ENCODE results near the gene ST3GAL2. TPM values are rescaled to one million over a fixed set of nuclear protein-coding genes. Genes with fewer than 3 reads are reported as not detected.
A peak's percentile ranks its signal among the peaks of the same experiment; 100 is the strongest.

ST3GAL2 gene
- total and polyA plus RNA-seq, 5 donors = 13.3 to 21.3 (median 18.9) TPM

GRCh38 chr16:70434484-70435260, 4.2 kb downstream of the ST3GAL2 start:
- Histone ChIP-seq H3K4me1 (ENCODE audit: control insufficient read depth, insufficient read depth, low read length) (peaks cover 47% of the 10 kb centered on the region), H3K4me3 (ENCODE audit: low read length) (no peak overlapping the region), H3K27me3 (ENCODE audit: control insufficient read depth, insufficient read depth) (no peaks in the 10 kb centered on the region), H3K27ac (ENCODE audit: low read length) (no peak overlapping the region), H3K9me3 (ENCODE audit: control insufficient read depth, low read length) (no peaks in the 10 kb centered on the region)
- WGBS = 73% methylated on average over 6 of the region's 6 CpGs
- intact Hi-C loops (cut with DNase I) = loop anchor here in 2 of 4 donors (10.0 kb wide), 1 partner anchor 50 kb away; no protein-coding TSS in a partner anchor
- DNase-seq = no peak
- no peak for ATAC-seq

- no peaks in the 10 kb centered on the region for H3K27me3 ChIP-seq (ENCODE audit: control insufficient read depth, insufficient read depth)
- 23% methylated on average over 5 of the region's 5 CpGs for WGBS
- intact Hi-C loops (cut with DNase I) = loop anchor here in 2 of 4 donors (10.0 kb wide), 1 partner anchor 49 kb away; no protein-coding TSS in a partner anchor
- H3K9me3 ChIP-seq (ENCODE audit: control insufficient read depth, low read length) = no peaks in the 10 kb centered on the region
- peak overlapping the region; percentile 63 for H3K27ac ChIP-seq (ENCODE audit: low read length)
- no peak overlapping the region for H3K4me3 ChIP-seq (ENCODE audit: low read length)
- ATAC-seq (peak; percentile 59 to 68), DNase-seq (peak; percentile 69 to 84 (median 82))
- peaks cover 53% of the 10 kb centered on the region for H3K4me1 ChIP-seq (ENCODE audit: control insufficient read depth, insufficient read depth, low read length)
Observed at GRCh38 chr16:70433458-70434103, 5.3 kb downstream of the ST3GAL2 start.

GRCh38 chr16:70432723-70433457, 6.0 kb downstream of the ST3GAL2 start:
- Histone ChIP-seq H3K4me1 (ENCODE audit: control insufficient read depth, insufficient read depth, low read length) (peaks cover 52% of the 10 kb centered on the region), H3K27me3 (ENCODE audit: control insufficient read depth, insufficient read depth) (no peaks in the 10 kb centered on the region), H3K9me3 (ENCODE audit: control insufficient read depth, low read length) (no peaks in the 10 kb centered on the region), H3K27ac (ENCODE audit: low read length) (peak overlapping the region; percentile 63), H3K4me3 (ENCODE audit: low read length) (no peak overlapping the region)
- no peak for ATAC-seq
- peak in 2 of 3 donors; percentile 70 to 82 for DNase-seq
- 23% methylated on average over 12 of the region's 12 CpGs for WGBS
- intact Hi-C loops (cut with DNase I) = loop anchor here in 2 of 4 donors (10.0 kb wide), 1 partner anchor 48 kb away; no protein-coding TSS in a partner anchor

- DNase-seq (peak in 1 of 3 donors; percentile 11), ATAC-seq (no peak)
- Histone ChIP-seq H3K27ac (ENCODE audit: low read length) (peak overlapping the region; percentile 63), H3K4me3 (ENCODE audit: low read length) (no peak overlapping the region), H3K27me3 (ENCODE audit: control insufficient read depth, insufficient read depth) (no peaks in the 10 kb centered on the region), H3K9me3 (ENCODE audit: control insufficient read depth, low read length) (no peaks in the 10 kb centered on the region), H3K4me1 (ENCODE audit: control insufficient read depth, insufficient read depth, low read length) (peaks cover 53% of the 10 kb centered on the region)
- 29% methylated on average over 3 of the region's 3 CpGs for WGBS
- intact Hi-C loops (cut with DNase I) = loop anchor here in 2 of 4 donors (10.0 kb wide), 1 partner anchor 48 kb away; no protein-coding TSS in a partner anchor
Observed at GRCh38 chr16:70432356-70432722, 6.6 kb downstream of the ST3GAL2 start.

GRCh38 chr16:70430667-70431536, 8.0 kb downstream of the ST3GAL2 start:
- DNase-seq = peak in 1 of 3 donors; percentile 58
- no peak for ATAC-seq
- Histone ChIP-seq H3K9me3 (ENCODE audit: control insufficient read depth, low read length) (no peaks in the 10 kb centered on the region), H3K4me1 (ENCODE audit: control insufficient read depth, insufficient read depth, low read length) (peaks cover 47% of the 10 kb centered on the region), H3K27me3 (ENCODE audit: control insufficient read depth, insufficient read depth) (no peaks in the 10 kb centered on the region), H3K4me3 (ENCODE audit: low read length) (no peak overlapping the region), H3K27ac (ENCODE audit: low read length) (peak overlapping the region; percentile 44)
- intact Hi-C loops (cut with DNase I) = loop anchor here in 2 of 4 donors (10.0 kb wide), 1 partner anchor 46 kb away; no protein-coding TSS in a partner anchor
- WGBS = 47% methylated on average over 11 of the region's 11 CpGs

GRCh38 chr16:70429888-70430666, 8.8 kb downstream of the ST3GAL2 start:
- no peaks in the 10 kb centered on the region for H3K27me3 ChIP-seq (ENCODE audit: control insufficient read depth, insufficient read depth)
- WGBS = 70% methylated on average over 5 of the region's 5 CpGs
- no peak overlapping the region for H3K4me3 ChIP-seq (ENCODE audit: low read length)
- H3K9me3 ChIP-seq (ENCODE audit: control insufficient read depth, low read length) = no peaks in the 10 kb centered on the region
- no peak for ATAC-seq
- intact Hi-C loops (cut with DNase I) = loop anchor here in 2 of 4 donors (10.0 kb wide), 1 partner anchor 45 kb away; no protein-coding TSS in a partner anchor
- peak overlapping the region; percentile 41 for H3K27ac ChIP-seq (ENCODE audit: low read length)
- peak in 1 of 3 donors; percentile 38 for DNase-seq
- H3K4me1 ChIP-seq (ENCODE audit: control insufficient read depth, insufficient read depth, low read length) = peaks cover 47% of the 10 kb centered on the region

- DNase-seq = peak; percentile 98 to 99 (median 98)
- no peak overlapping the region for H3K4me3 ChIP-seq (ENCODE audit: low read length)
- 3% methylated on average over 9 of the region's 9 CpGs for WGBS
- peak overlapping the region; percentile 90 for H3K27ac ChIP-seq (ENCODE audit: low read length)
- H3K4me1 ChIP-seq (ENCODE audit: control insufficient read depth, insufficient read depth, low read length) = peaks cover 39% of the 10 kb centered on the region
- ATAC-seq = peak; percentile 93 to 94
- intact Hi-C loops (cut with DNase I) = no loop called here
- H3K9me3 ChIP-seq (ENCODE audit: control insufficient read depth, low read length) = no peaks in the 10 kb centered on the region
- H3K27me3 ChIP-seq (ENCODE audit: control insufficient read depth, insufficient read depth) = no peaks in the 10 kb centered on the region
Observed at GRCh38 chr16:70428178-70428998, 10.5 kb downstream of the ST3GAL2 start.

- H3K4me1 ChIP-seq (ENCODE audit: control insufficient read depth, insufficient read depth, low read length) = peaks cover 33% of the 10 kb centered on the region
- DNase-seq = no peak
- 18% methylated on average over 4 of the region's 4 CpGs for WGBS
- H3K27ac ChIP-seq (ENCODE audit: low read length) = peak overlapping the region; percentile 90
- no peaks in the 10 kb centered on the region for H3K27me3 ChIP-seq (ENCODE audit: control insufficient read depth, insufficient read depth)
- no peak for ATAC-seq
- no peak overlapping the region for H3K4me3 ChIP-seq (ENCODE audit: low read length)
- intact Hi-C loops (cut with DNase I) = no loop called here
- no peaks in the 10 kb centered on the region for H3K9me3 ChIP-seq (ENCODE audit: control insufficient read depth, low read length)
Observed at GRCh38 chr16:70427786-70428177, 11.1 kb downstream of the ST3GAL2 start.

GRCh38 chr16:70422543-70422942, 16.4 kb downstream of the ST3GAL2 start:
- H3K4me3 ChIP-seq (ENCODE audit: low read length) = no peak overlapping the region
- 91% methylated on average over 4 of the region's 4 CpGs for WGBS
- peaks cover 39% of the 10 kb centered on the region for H3K4me1 ChIP-seq (ENCODE audit: control insufficient read depth, insufficient read depth, low read length)
- ATAC-seq (no peak), DNase-seq (no peak)
- H3K9me3 ChIP-seq (ENCODE audit: control insufficient read depth, low read length) = no peaks in the 10 kb centered on the region
- intact Hi-C loops (cut with DNase I) = no loop called here
- no peaks in the 10 kb centered on the region for H3K27me3 ChIP-seq (ENCODE audit: control insufficient read depth, insufficient read depth)
- H3K27ac ChIP-seq (ENCODE audit: low read length) = no peak overlapping the region
